IMR-90 (cell line): ENCODE measurements around the gene VPS52. TPM values are rescaled to one million over a fixed set of nuclear protein-coding genes. Genes with fewer than 3 reads are reported as not detected.

Experiments used
- ATAC-seq: fragments of 200-7000 bp; cut with Tn5 transposase; 2 replicates; pipeline ENCODE4 v1.9.1; 2020; ENCODE audit warnings: low read depth, mild to moderate bottlenecking, moderate library complexity
- BruUV-seq: library from RNA; stranded (reverse); fragments of 400-500 nt; replicated peaks from 2 replicates; lab custom pipeline; 2021; lab: Mats Ljungman, UMichigan
- CTCF ChIA-PET: fragments of 300-600 bp; formaldehyde crosslinking; extraction: SDS; loops from one replicate; lab custom pipeline; 2021; ENCODE audit warnings: antibody characterized with exemption; lab: Yijun Ruan, JAX
- POLR2A ChIA-PET: fragments of 300-600 bp; sonication (Branson Sonifier 250); formaldehyde crosslinking; loops from one replicate; lab custom pipeline; 2022; ENCODE audit warnings: antibody characterized with exemption; ENCODE audit not compliant: unreplicated experiment; lab: Charles Lee
- DNase-seq: peaks from one replicate; pipeline ENCODE4 v3.0.0; 2013
- H2AFZ ChIP-seq: replicated peaks from 2 replicates; pipeline ENCODE3; 2013; ENCODE audit warnings: low read length, mild to moderate bottlenecking; ENCODE audit not compliant: poor library complexity
- H2AK5ac ChIP-seq: 2 replicates; pipeline ENCODE4 v1.6.1; 2013; ENCODE audit warnings: low read depth, low read length, inconsistent platforms
- H2AK9ac ChIP-seq: replicated peaks from 2 replicates; pipeline ENCODE3; 2013; ENCODE audit warnings: mild to moderate bottlenecking, low read depth, low read length, moderate library complexity; ENCODE audit not compliant: poor library complexity
- H2BK120ac ChIP-seq: 2 replicates; pipeline ENCODE4 v1.6.1; 2013; ENCODE audit warnings: low read depth, low read length, inconsistent platforms
- H2BK15ac ChIP-seq: 3 replicates; pipeline ENCODE4 v1.6.1; 2013; ENCODE audit warnings: low read depth, low read length, inconsistent platforms
- H2BK20ac ChIP-seq: 2 replicates; pipeline ENCODE4 v1.6.1; 2013; ENCODE audit warnings: low read depth, mild to moderate bottlenecking, inconsistent platforms, low read length, moderate library complexity
- H2BK5ac ChIP-seq: 2 replicates; pipeline ENCODE4 v1.6.1; 2013; ENCODE audit warnings: mild to moderate bottlenecking, low read depth, low read length, inconsistent platforms; ENCODE audit not compliant: poor library complexity, severe bottlenecking
- H3K14ac ChIP-seq: replicated peaks from 2 replicates; pipeline ENCODE4 v1.6.1; 2013; ENCODE audit warnings: low read depth, low read length, inconsistent platforms
- H3K18ac ChIP-seq: 2 replicates; pipeline ENCODE4 v1.6.1; 2013; ENCODE audit warnings: low read depth, low read length, control low read depth
- H3K23ac ChIP-seq: 2 replicates; pipeline ENCODE4 v1.6.1; 2013; ENCODE audit warnings: low read depth, low read length, inconsistent platforms
- H3K27ac ChIP-seq: 2 replicates; pipeline ENCODE4 v1.5.1; 2013; ENCODE audit warnings: mild to moderate bottlenecking, control low read depth, low read length; ENCODE audit not compliant: insufficient read depth
- H3K27me3 ChIP-seq: 2 replicates; pipeline ENCODE4 v1.6.1; 2013; ENCODE audit warnings: low read length; ENCODE audit not compliant: control insufficient read depth, insufficient read depth
- H3K36me3 ChIP-seq: 2 replicates; pipeline ENCODE4 v1.6.1; 2013; ENCODE audit warnings: low read length, mixed read lengths; ENCODE audit not compliant: control insufficient read depth, insufficient read depth
- H3K4ac ChIP-seq: 2 replicates; pipeline ENCODE4 v1.6.1; 2013; ENCODE audit warnings: low read depth, low read length, inconsistent platforms
- H3K4me1 ChIP-seq: 2 replicates; pipeline ENCODE4 v1.6.1; 2013; ENCODE audit warnings: low read length, mixed read lengths; ENCODE audit not compliant: control insufficient read depth, insufficient read depth
- H3K4me2 ChIP-seq: 2 replicates; pipeline ENCODE4 v1.6.1; 2013; ENCODE audit warnings: low read depth, mild to moderate bottlenecking, control low read depth, low read length, moderate library complexity
- H3K4me3 ChIP-seq: 2 replicates; pipeline ENCODE4 v1.5.1; 2013; ENCODE audit warnings: low read depth, mild to moderate bottlenecking, control low read depth, low read length, moderate library complexity; ENCODE audit not compliant: insufficient read depth
- H3K56ac ChIP-seq: 2 replicates; pipeline ENCODE4 v1.6.1; 2013; ENCODE audit warnings: low read length, inconsistent platforms; ENCODE audit not compliant: insufficient read depth; ENCODE audit errors: extremely low read depth
- H3K79me1 ChIP-seq, 2 experiments: 2 replicates each; pipeline ENCODE4 v1.6.1; 2013; ENCODE audit warnings: low read length in 2 of 2, inconsistent platforms in 1 of 2, low read depth in 1 of 2
- H3K9ac ChIP-seq: 2 replicates; pipeline ENCODE4 v1.6.1; 2013; ENCODE audit warnings: low read depth, low read length, control low read depth
- H3K9me1 ChIP-seq: 2 replicates; pipeline ENCODE4 v1.6.1; 2013; ENCODE audit warnings: low read length, inconsistent platforms; ENCODE audit not compliant: insufficient read depth
- H3K9me3 ChIP-seq: 2 replicates; pipeline ENCODE4 v1.6.1; 2013; ENCODE audit warnings: low read length; ENCODE audit not compliant: control insufficient read depth, insufficient read depth
- H4K20me1 ChIP-seq: 2 replicates; pipeline ENCODE4 v1.6.1; 2013; ENCODE audit warnings: low read length, inconsistent platforms; ENCODE audit not compliant: insufficient read depth
- H4K5ac ChIP-seq: 2 replicates; pipeline ENCODE4 v1.6.1; 2013; ENCODE audit warnings: mild to moderate bottlenecking, low read depth, low read length, control low read depth
- H4K8ac ChIP-seq, 2 experiments: 2 replicates each; pipeline ENCODE4 v1.6.1; 2013; ENCODE audit warnings: low read depth in 2 of 2, low read length in 2 of 2, control low read depth in 1 of 2, inconsistent platforms in 1 of 2
- H4K91ac ChIP-seq: 2 replicates; pipeline ENCODE4 v1.6.1; 2013; ENCODE audit warnings: low read depth, low read length, inconsistent platforms; ENCODE audit not compliant: insufficient read depth
- BHLHE40 ChIP-seq: fragments of 150-350 bp; IDR thresholded peaks from 2 replicates; pipeline ENCODE4 v1.6.1; 2016; ENCODE audit warnings: mild to moderate bottlenecking, low read depth, low read length
- CHD1 ChIP-seq: IDR thresholded peaks from 2 replicates; pipeline ENCODE4 v1.6.1; 2012; ENCODE audit warnings: low read depth, low read length, improper control_type of control experiment
- FOS ChIP-seq: fragments of 150-350 bp; IDR thresholded peaks from 2 replicates; pipeline ENCODE4 v1.6.1; 2016; ENCODE audit warnings: low read depth, low read length
- MAFK ChIP-seq: IDR thresholded peaks from 2 replicates; pipeline ENCODE4 v1.6.1; 2012; ENCODE audit warnings: low read depth, low read length, improper control_type of control experiment
- MAZ ChIP-seq: IDR thresholded peaks from 2 replicates; pipeline ENCODE4 v1.6.1; 2012; ENCODE audit warnings: low read depth, mild to moderate bottlenecking, low read length, improper control_type of control experiment, moderate library complexity, borderline replicate concordance
- POLR2A ChIP-seq: IDR thresholded peaks from 2 replicates; pipeline ENCODE4 v1.6.1; 2012; ENCODE audit warnings: mild to moderate bottlenecking, low read depth, low read length
- RAD21 ChIP-seq: IDR thresholded peaks from 2 replicates; pipeline ENCODE4 v1.6.1; 2012; ENCODE audit warnings: low read length, improper control_type of control experiment
- RCOR1 ChIP-seq: IDR thresholded peaks from 2 replicates; pipeline ENCODE4 v1.6.1; 2012; ENCODE audit warnings: mild to moderate bottlenecking, low read length, improper control_type of control experiment; ENCODE audit not compliant: insufficient replicate concordance
- RFX5 ChIP-seq: IDR thresholded peaks from 2 replicates; pipeline ENCODE4 v1.8.0; 2012; ENCODE audit warnings: low read depth, mild to moderate bottlenecking, low read length, moderate library complexity
- SMC3 ChIP-seq: fragments of 150-350 bp; IDR thresholded peaks from 2 replicates; pipeline ENCODE4 v1.6.1; 2016; ENCODE audit warnings: low read depth, mild to moderate bottlenecking, antibody characterized with exemption, low read length, moderate library complexity
- WGBS, 2 experiments: methylation state at CpG; one replicate each; pipeline versions ENCODE4 v1.1.5 to v1.1.7; 2013; ENCODE audit warnings: missing lambda C conversion rate in 2 of 2; ENCODE audit not compliant: insufficient read length in 1 of 2; ENCODE audit errors: extremely low coverage in 2 of 2; 5-methylcytosine and 5-hydroxymethylcytosine counted together
- dilution Hi-C: fragments of 300-500 bp; cut with HindIII; formaldehyde crosslinking; loops from one replicate; pipeline ENCODE4 v1.14.3; 2018; ENCODE audit warnings: low sequenced_read_pairs; ENCODE audit not compliant: unreplicated experiment
- in situ Hi-C: fragments of 300-500 bp; cut with MboI; formaldehyde crosslinking; loops from 3 replicates; pipeline ENCODE4 v1.14.3; 2019; ENCODE audit warnings: low sequenced_read_pairs, inconsistent platforms, mixed read lengths
- intact Hi-C: fragments of 100-400 bp; cut with micrococcal nuclease; formaldehyde crosslinking; loops from 2 replicates; pipeline ENCODE4 v1.10.0; 2022
- polyA plus RNA-seq, 3 experiments: library from polyadenylated mRNA; depleted of rRNA; stranded (reverse); fragments of >200 nt; gene quantifications; 2 replicates each; pipeline ENCODE4 v1.2.3, GENCODE V29; 2012; ENCODE audit warnings: low replicate concordance in 1 of 3
- total RNA-seq: library from RNA; depleted of rRNA; stranded (reverse); fragments of >200 nt; gene quantifications from 2 replicates; pipeline ENCODE4 v1.2.3, GENCODE V29; 2012
- TF ChIP-seq, protein P1 (sequence below): fragments of 150-350 bp; IDR thresholded peaks from 2 replicates; pipeline ENCODE4 v1.6.1; 2016; ENCODE audit warnings: low read depth, mild to moderate bottlenecking, low read length, moderate library complexity, borderline replicate concordance
- TF ChIP-seq, protein P2 (sequence below): conservative IDR thresholded peaks from 2 replicates; pipeline ENCODE4 v1.5.1; 2012; ENCODE audit warnings: mild to moderate bottlenecking, low read depth, low read length, improper control_type of control experiment
- TF ChIP-seq, protein P3 (sequence below): fragments of 150-350 bp; IDR thresholded peaks from 2 replicates; pipeline ENCODE4 v1.6.1; 2017; ENCODE audit warnings: mild to moderate bottlenecking, antibody characterized with exemption, low read length, low read depth

Gene VPS52
- total and polyA plus RNA-seq, 2 of the 4 experiments (the other 2 are of a cell fraction) = 29.8 to 54.6 TPM

DNA sequence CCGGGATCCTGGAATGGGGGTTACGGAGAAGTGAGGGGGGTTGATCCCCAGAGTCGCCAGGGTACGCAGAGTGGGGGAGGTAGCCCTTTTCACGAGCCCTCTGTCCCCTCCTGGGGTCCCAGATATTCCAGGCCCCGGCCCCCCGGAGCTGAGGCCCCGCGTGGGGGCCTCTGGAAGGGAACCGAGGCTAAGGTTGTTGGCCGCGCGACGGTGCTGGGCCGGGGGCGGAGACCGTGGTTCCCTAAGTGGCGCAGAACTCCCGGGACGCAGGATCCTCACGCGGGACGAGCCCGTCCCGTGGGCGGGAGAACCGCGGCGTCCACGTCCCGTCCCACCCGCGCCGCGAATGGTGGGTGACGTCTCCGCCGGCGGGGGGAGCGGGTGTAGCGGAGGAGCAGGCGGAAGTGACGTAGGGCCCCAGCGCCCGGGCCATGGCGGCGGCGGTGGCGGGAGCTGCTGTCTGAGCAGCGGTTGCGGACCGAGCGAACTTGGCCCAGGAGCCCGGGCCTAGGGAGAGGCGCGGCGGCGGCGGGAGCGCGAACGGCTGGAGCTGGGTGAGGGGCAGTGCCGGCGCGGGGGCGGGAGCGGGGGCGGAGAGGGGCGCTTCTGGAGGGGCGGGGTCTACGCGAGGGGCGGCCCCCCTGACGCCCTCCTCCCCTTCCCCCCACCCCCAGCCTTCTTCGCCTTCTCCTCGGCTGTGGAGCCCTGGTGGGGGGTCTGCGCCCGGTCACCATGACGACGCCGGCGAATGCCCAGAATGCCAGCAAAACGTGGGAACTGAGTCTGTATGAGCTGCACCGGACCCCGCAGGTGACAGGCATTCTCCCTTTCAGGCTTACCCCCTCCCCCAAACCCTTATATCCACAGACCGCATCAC lies 63.3 kb downstream of the VPS52 start, which contains the start of gene RING1:
Gene RING1 (plus strand): TSS at position 410 of the 877 bp plus-strand sequence. CDS start 323 bp downstream, at position 733.
- peak within 1 kb of the TSS; percentile 84; the same call in 2 of the 3 replicates for H2BK15ac ChIP-seq
- H2AFZ ChIP-seq = peak within 1 kb of the TSS; percentile 95
- peaks cover 25% of the 10 kb centered on the region for H3K4me1 ChIP-seq
- H2BK20ac ChIP-seq = peak within 1 kb of the TSS; percentile 29; the same call in 1 of the 2 replicates
- peak within 1 kb of the TSS; percentile 90 to 100 for H4K8ac ChIP-seq
- 0% methylated on average over 34 of the region's 86 CpGs; no CpG with 5 or more reads in 1 of the 2 experiments for WGBS, 2 experiments
- peak within 1 kb of the TSS; percentile 84 for H4K91ac ChIP-seq
- H3K4ac ChIP-seq = peak within 1 kb of the TSS; percentile 97
- H2AK9ac ChIP-seq = peak within 1 kb of the TSS; percentile 95
- H3K79me1 ChIP-seq = peaks cover 10 to 61% of the 10 kb centered on the region in 2 experiments
- H3K4me3 ChIP-seq = peak within 1 kb of the TSS; percentile 90
- peak within 1 kb of the TSS; percentile 91 for H2AK5ac ChIP-seq
- peak within 1 kb of the TSS; percentile 94 for H4K5ac ChIP-seq
- DNase-seq (peak; percentile 67), ATAC-seq (peak; percentile 58)
- ChIA-PET POLR2A (interaction anchor here (0.6 to 1.3 kb wide), 3 partner anchors 64 to 256 kb away, joined by 3 to 6 read pairs (median 5); partner anchors contain the start of genes HLA-DMA, RPS18 and VPS52), CTCF (no interaction called here)
- H4K20me1 ChIP-seq = peaks cover 8% of the 10 kb centered on the region; the same call in 1 of the 2 replicates
- dilution Hi-C loops = no loop called here
- peaks cover 28% of the 10 kb centered on the region for H3K36me3 ChIP-seq
- peak within 1 kb of the TSS; percentile 97 for H3K4me2 ChIP-seq
- no peaks in the 10 kb centered on the region for H3K9me3 ChIP-seq
- peak within 1 kb of the TSS; percentile 94 for H3K27ac ChIP-seq
- H2BK120ac ChIP-seq = peak within 1 kb of the TSS; percentile 64; the same call in 1 of the 2 replicates
- peak within 1 kb of the TSS; percentile 99 for H3K23ac ChIP-seq
- intact Hi-C loops = loop anchor here (2.0 kb wide), 1 partner anchor 202 kb away; the partner anchor contains the start of gene PHF1
- H3K9me1 ChIP-seq = peaks cover 21% of the 10 kb centered on the region
- H3K56ac ChIP-seq = peak within 1 kb of the TSS; percentile 90
- H3K27me3 ChIP-seq = no peaks in the 10 kb centered on the region
- peak within 1 kb of the TSS; percentile 98 for H3K14ac ChIP-seq
- in situ Hi-C loops = no loop called here
- BruUV-seq = no TSS peak
- H2BK5ac ChIP-seq = peak within 1 kb of the TSS; percentile 80
- peak within 1 kb of the TSS; percentile 72 for H3K18ac ChIP-seq
- peak within 1 kb of the TSS; percentile 96 for H3K9ac ChIP-seq
- TF ChIP-seq, protein P1, sequence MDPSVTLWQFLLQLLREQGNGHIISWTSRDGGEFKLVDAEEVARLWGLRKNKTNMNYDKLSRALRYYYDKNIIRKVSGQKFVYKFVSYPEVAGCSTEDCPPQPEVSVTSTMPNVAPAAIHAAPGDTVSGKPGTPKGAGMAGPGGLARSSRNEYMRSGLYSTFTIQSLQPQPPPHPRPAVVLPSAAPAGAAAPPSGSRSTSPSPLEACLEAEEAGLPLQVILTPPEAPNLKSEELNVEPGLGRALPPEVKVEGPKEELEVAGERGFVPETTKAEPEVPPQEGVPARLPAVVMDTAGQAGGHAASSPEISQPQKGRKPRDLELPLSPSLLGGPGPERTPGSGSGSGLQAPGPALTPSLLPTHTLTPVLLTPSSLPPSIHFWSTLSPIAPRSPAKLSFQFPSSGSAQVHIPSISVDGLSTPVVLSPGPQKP = no peak
- no peak for TF ChIP-seq RAD21
- TF ChIP-seq RCOR1 = no peak
- no peak for TF ChIP-seq BHLHE40
- no peak for TF ChIP-seq CHD1
- TF ChIP-seq, protein P2, sequence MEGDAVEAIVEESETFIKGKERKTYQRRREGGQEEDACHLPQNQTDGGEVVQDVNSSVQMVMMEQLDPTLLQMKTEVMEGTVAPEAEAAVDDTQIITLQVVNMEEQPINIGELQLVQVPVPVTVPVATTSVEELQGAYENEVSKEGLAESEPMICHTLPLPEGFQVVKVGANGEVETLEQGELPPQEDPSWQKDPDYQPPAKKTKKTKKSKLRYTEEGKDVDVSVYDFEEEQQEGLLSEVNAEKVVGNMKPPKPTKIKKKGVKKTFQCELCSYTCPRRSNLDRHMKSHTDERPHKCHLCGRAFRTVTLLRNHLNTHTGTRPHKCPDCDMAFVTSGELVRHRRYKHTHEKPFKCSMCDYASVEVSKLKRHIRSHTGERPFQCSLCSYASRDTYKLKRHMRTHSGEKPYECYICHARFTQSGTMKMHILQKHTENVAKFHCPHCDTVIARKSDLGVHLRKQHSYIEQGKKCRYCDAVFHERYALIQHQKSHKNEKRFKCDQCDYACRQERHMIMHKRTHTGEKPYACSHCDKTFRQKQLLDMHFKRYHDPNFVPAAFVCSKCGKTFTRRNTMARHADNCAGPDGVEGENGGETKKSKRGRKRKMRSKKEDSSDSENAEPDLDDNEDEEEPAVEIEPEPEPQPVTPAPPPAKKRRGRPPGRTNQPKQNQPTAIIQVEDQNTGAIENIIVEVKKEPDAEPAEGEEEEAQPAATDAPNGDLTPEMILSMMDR = no peak
- TF ChIP-seq SMC3 = no peak
- TF ChIP-seq RFX5 = no peak
- TF ChIP-seq POLR2A = peak; percentile 86
- peak; percentile 92 for TF ChIP-seq MAZ
- no peak for TF ChIP-seq MAFK
- TF ChIP-seq FOS = no peak
- TF ChIP-seq, protein P3, sequence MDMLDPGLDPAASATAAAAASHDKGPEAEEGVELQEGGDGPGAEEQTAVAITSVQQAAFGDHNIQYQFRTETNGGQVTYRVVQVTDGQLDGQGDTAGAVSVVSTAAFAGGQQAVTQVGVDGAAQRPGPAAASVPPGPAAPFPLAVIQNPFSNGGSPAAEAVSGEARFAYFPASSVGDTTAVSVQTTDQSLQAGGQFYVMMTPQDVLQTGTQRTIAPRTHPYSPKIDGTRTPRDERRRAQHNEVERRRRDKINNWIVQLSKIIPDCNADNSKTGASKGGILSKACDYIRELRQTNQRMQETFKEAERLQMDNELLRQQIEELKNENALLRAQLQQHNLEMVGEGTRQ = no peak
